K562 (cell line): ENCODE data around the gene SYMPK. TPM values are rescaled to one million over a fixed set of nuclear protein-coding genes. Genes with fewer than 3 reads are reported as not detected.

ENCODE experiments used
- BHLHE40 ChIP-seq: IDR thresholded peaks from 2 replicates; pipeline ENCODE4 v1.6.1; 2011; ENCODE audit warnings: low read length, improper control_type of control experiment
- CHAMP1 ChIP-seq: fragments of 450-650 bp; IDR thresholded peaks from 2 replicates; pipeline ENCODE4 v1.6.1; 2016; ENCODE audit warnings: mild to moderate bottlenecking
- GABPA ChIP-seq: fragments of 200-800 bp; sonication (Bioruptor generic); conservative IDR thresholded peaks from 2 replicates; pipeline ENCODE4 v1.6.1; 2016; ENCODE audit warnings: low read depth, missing genetic modification characterization, missing compliant biosample characterization
- GTF2F1 ChIP-seq: IDR thresholded peaks from 2 replicates; pipeline ENCODE4 v1.6.1; 2011; ENCODE audit warnings: low read depth, low read length, improper control_type of control experiment
- IRF9 ChIP-seq: fragments of 450-650 bp; IDR thresholded peaks from 2 replicates; pipeline ENCODE4 v1.6.1; 2016; ENCODE audit warnings: missing biosample characterization, missing genetic modification characterization
- L3MBTL2 ChIP-seq: fragments of 450-650 bp; IDR thresholded peaks from 2 replicates; pipeline ENCODE4 v1.6.1; 2016; ENCODE audit warnings: mild to moderate bottlenecking, moderate library complexity
- MAX ChIP-seq: sonication (generic); formaldehyde crosslinking; IDR thresholded peaks from 2 replicates; pipeline ENCODE4 v1.9.0; 2022; ENCODE audit warnings: mild to moderate bottlenecking, missing genetic modification reagents
- NKRF ChIP-seq: fragments of 450-650 bp; IDR thresholded peaks from 2 replicates; pipeline ENCODE4 v1.6.1; 2016; ENCODE audit warnings: borderline replicate concordance
- NR2C1 ChIP-seq, 2 experiments: fragments of 450-650 bp; IDR thresholded peaks; 2 replicates each; pipeline ENCODE4 v1.6.1; 2017; ENCODE audit warnings: mild to moderate bottlenecking in 2 of 2, antibody characterized with exemption in 1 of 2, inconsistent platforms in 1 of 2, missing compliant biosample characterization in 1 of 2, missing genetic modification characterization in 1 of 2
- PCBP1 ChIP-seq: fragments of 200-400 bp; formaldehyde crosslinking; IDR thresholded peaks from 2 replicates; pipeline ENCODE4 v1.6.1; 2018; ENCODE audit warnings: mild to moderate bottlenecking, low read depth, low read length; ENCODE audit not compliant: poor library complexity, severe bottlenecking
- SPI1 ChIP-seq: IDR thresholded peaks from 2 replicates; pipeline ENCODE4 v1.6.1; 2011; ENCODE audit warnings: low read depth, low read length, control low read depth, borderline replicate concordance
- SRSF1 ChIP-seq: fragments of 200-400 bp; formaldehyde crosslinking; IDR thresholded peaks from 2 replicates; pipeline ENCODE4 v1.6.1; 2017; ENCODE audit warnings: mild to moderate bottlenecking, low read depth, low read length, moderate library complexity
- ZBTB26 ChIP-seq: fragments of 450-650 bp; formaldehyde crosslinking; IDR thresholded peaks from 2 replicates; pipeline ENCODE4 v1.4.0; 2022; ENCODE audit warnings: missing genetic modification characterization
- ZBTB34 ChIP-seq: fragments of 250-450 bp; sonication (Bioruptor Pico); IDR thresholded peaks from 2 replicates; pipeline ENCODE4 v1.8.0; 2021; ENCODE audit warnings: mild to moderate bottlenecking, moderate library complexity
- ZEB2 ChIP-seq: fragments of 450-650 bp; IDR thresholded peaks from 2 replicates; pipeline ENCODE4 v1.6.1; 2016
- ZNF639 ChIP-seq, 2 experiments: fragments of 200-800 bp in 1 of 2; sonication (Bioruptor generic) in 1 of 2; sonication (generic) in 1 of 2; formaldehyde crosslinking in 1 of 2; IDR thresholded peaks in 1 of 2; conservative IDR thresholded peaks in 1 of 2; 2 replicates each; pipeline versions ENCODE4 v1.5.0 to v1.6.1; 2016 to 2020; ENCODE audit warnings: missing compliant biosample characterization in 1 of 2, missing genetic modification characterization in 1 of 2, missing genetic modification reagents in 1 of 2
- ZNF695 ChIP-seq: fragments of 450-650 bp; formaldehyde crosslinking; IDR thresholded peaks from 2 replicates; pipeline ENCODE4 v1.4.0; 2020; ENCODE audit warnings: mild to moderate bottlenecking, moderate library complexity
- polyA plus RNA-seq, 8 experiments: library from polyadenylated mRNA; depleted of rRNA in 4 of 8; stranded (reverse) in 5 of 8; unstranded in 3 of 8; fragments of >200 nt; fragmentation: Nextera tagmentation in 2 of 8; fragmentation: Illumina TruSeq in 1 of 8; extraction: Ambion mirVana in 2 of 8; extraction: Trizol in 1 of 8; gene quantifications; 2 replicates each; pipeline versions ENCODE4 v1.2.1 to v1.2.3, GENCODE V29; 2011 to 2014; ENCODE audit warnings: inconsistent platforms in 1 of 8, missing spikeins in 1 of 8
- total RNA-seq, 7 experiments: library from RNA; depleted of rRNA in 6 of 7; stranded (reverse); fragments of >200 nt in 6 of 7; fragmentation: Illumina TruSeq in 2 of 7; extraction: Trizol in 2 of 7; gene quantifications; 2 replicates each; pipeline versions ENCODE4 v1.2.1 to v1.2.3, GENCODE V29; 2011 to 2021; ENCODE audit warnings: low replicate concordance in 1 of 7

Gene SYMPK
- total and polyA plus RNA-seq, 9 of the 15 experiments (the other 6 are each of a cell fraction or from before 2014, with no cell fraction given) = 0.73 to 95.5 (median 58.4) TPM

- no peak for TF ChIP-seq ZBTB34 (CRISPR knock-in tag)
- TF ChIP-seq ZNF639 (CRISPR knock-in tag; conservative IDR thresholded peaks at IDR 0.05 in 1 of 2, IDR thresholded peaks at IDR 0.05 in 1 of 2) = peak in 1 of 2 experiments; percentile 88; a peak in 1 of 4 replicates
- 0 out of 2 replicates have a peak, but pooled peaks have one; percentile 2 for TF ChIP-seq L3MBTL2
- TF ChIP-seq NR2C1 (IDR thresholded peaks at IDR 0.05) = peak; percentile 45; the same call in 1 of the 2 replicates
- no peak for TF ChIP-seq NR2C1 (tag; IDR thresholded peaks at IDR 0.05)
- no peak for TF ChIP-seq SPI1
- TF ChIP-seq ZNF695 (CRISPR knock-in tag) = no peak
- no peak for TF ChIP-seq PCBP1
- TF ChIP-seq GTF2F1 = no peak
- TF ChIP-seq GABPA (tag) = peak; percentile 90
- 0 out of 2 replicates have a peak, but pooled peaks have one; percentile 44 for TF ChIP-seq ZEB2
- TF ChIP-seq MAX (CRISPR knock-in tag) = no peak
- no peak for TF ChIP-seq SRSF1
- no peak for TF ChIP-seq IRF9
- TF ChIP-seq BHLHE40 = no peak
- TF ChIP-seq NKRF = peak; percentile 52; the same call in 1 of the 2 replicates
- no peak for TF ChIP-seq CHAMP1
- TF ChIP-seq ZBTB26 = 0 out of 2 replicates have a peak, but pooled peaks have one; percentile 8
Measured at GRCh38 chr19:45863335-45863839, 440 bp upstream of the SYMPK start (continued).
